GM10847 (cell line): ENCODE results near the gene IL1RN.

Experiments
- POLR2A ChIP-seq: IDR thresholded peaks from 2 replicates; pipeline ENCODE4 v1.6.1; 2011; ENCODE audit not compliant: insufficient read length; ENCODE audit errors: extremely low read depth

Gene IL1RN

GRCh38 chr2:113118263-113118657, 9.1 kb upstream of the IL1RN start:
- no peak for TF ChIP-seq POLR2A

DNA sequence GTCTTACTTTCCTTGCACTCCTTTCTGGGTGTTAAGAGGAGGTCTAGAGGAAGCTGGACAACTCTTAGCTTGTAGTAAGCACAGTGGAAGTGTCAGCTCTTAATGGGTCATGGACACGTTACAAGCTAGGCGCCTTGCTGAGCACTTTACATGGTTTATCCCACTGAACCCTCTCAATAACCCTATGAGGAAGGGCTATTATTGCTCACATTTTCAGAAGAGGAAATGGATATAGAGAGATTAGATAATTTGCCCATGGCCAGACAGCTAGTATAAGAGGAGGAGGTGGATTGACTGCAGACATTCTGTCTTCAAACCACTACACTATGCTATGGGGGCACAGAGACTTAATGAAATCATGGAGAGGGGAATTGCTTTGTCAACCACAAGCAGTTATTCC, 8.3 kb upstream of the IL1RN start:
- no peak for TF ChIP-seq POLR2A

GRCh38 chr2:113120861-113121260, 6.5 kb upstream of the IL1RN start:
- no peak for TF ChIP-seq POLR2A

DNA sequence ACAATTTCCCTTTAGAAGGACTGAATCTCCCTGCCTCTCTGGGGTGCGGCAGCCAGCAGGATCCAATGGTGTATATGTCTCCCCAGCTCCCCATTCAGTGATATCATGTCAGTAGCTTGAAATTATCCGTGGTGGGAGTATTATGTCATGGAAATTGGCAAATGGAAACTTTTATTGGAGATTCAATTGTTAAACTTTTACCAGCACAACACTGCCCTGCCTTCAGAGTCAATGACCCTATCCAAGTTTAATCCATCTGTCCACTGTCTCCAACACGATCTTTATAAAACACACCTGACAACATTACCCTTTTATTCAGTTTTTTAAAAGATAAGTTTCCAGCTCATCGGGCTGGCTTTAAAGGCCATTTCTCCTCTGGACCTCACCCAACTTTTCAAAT, 5.0 kb upstream of the IL1RN start:
- no peak for TF ChIP-seq POLR2A

DNA sequence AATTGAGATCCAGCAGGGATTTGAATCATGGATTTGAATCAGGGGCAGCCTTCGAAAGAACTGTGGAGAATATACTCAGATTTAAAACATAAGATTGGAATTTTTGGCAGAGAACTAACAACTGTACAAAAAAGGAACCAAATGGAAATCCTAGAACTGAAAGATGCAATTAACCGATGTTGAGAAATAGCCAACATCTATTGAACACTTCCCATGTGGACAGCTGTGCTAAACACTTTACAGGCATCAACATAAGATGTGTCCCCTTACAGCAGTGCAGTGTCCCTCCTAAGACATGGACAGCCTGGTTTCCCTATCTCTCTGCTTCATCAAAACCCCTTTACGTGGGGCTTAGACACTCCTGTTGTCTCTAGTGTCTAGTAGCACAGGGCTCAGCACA, 3.7 kb upstream of the IL1RN start:
- TF ChIP-seq POLR2A, result no peak

GRCh38 chr2:113124181-113124961, 3.0 kb upstream of the IL1RN start:
- TF ChIP-seq POLR2A, result no peak

- no peak for TF ChIP-seq POLR2A
Measured at GRCh38 chr2:113124984-113125855, 2.2 kb upstream of the IL1RN start.

GRCh38 chr2:113127646-113128570, 510 bp downstream of the IL1RN start:
- TF ChIP-seq POLR2A, result no peak

DNA sequence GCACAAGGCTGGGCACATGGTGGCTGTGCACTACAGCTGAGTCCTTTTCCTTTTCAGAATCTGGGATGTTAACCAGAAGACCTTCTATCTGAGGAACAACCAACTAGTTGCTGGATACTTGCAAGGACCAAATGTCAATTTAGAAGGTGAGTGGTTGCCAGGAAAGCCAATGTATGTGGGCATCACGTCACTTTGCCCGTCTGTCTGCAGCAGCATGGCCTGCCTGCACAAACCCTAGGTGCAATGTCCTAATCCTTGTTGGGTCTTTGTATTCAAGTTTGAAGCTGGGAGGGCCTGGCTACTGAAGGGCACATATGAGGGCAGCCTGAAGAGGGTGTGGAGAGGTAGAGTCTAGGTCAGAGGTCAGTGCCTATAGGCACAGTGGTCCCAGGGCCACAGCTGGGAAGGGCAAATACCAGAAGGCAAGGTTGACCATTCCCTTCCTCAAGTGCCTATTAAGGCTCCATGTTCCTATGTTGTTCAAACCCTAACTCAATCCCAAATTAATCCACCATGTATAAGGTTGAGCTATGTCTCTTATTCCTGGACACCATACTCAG, 2.2 kb downstream of the IL1RN start:
- no peak for TF ChIP-seq POLR2A

DNA sequence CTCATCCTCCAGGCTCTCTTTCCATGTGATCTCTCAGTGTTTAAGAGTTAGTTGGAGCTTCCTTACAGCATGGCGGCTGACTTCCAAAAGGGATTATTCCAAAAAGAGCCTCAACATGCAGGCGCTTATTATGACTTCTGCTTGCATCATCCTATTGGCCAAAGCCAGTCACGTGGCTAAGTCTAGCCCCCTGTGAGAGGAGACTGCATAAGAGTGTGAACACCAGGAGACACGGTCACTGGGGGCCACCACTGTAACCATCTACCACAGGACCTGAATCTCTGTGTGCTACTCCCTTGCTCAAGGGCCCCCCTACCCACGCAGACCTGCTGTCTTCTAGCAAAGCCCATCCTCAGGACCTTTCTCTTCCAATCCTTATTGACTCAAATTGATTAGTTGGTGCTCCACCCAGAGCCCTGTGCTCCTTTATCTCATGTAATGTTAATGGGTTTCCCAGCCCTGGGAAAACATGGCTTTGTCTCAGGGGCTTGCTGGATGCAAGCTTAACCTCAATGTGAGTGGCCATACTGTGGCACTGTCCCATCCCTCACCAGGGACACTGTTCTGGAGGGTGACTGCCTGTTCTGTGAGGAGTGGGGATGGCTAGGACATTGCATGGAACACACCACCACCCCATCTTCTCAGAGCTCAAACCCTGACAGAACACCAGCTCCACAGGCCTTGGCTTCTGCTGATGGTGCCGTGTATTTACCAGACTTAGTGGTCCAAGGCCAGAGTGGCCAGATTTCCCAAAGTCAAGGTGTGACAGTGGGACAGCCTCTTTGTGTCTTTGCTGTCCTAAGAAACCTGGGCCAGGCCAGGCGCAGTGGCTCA, 4.2 kb downstream of the IL1RN start:
- TF ChIP-seq POLR2A, result no peak

- TF ChIP-seq POLR2A, result no peak
Measured at GRCh38 chr2:113132414-113133021, 5.1 kb downstream of the IL1RN start.

DNA sequence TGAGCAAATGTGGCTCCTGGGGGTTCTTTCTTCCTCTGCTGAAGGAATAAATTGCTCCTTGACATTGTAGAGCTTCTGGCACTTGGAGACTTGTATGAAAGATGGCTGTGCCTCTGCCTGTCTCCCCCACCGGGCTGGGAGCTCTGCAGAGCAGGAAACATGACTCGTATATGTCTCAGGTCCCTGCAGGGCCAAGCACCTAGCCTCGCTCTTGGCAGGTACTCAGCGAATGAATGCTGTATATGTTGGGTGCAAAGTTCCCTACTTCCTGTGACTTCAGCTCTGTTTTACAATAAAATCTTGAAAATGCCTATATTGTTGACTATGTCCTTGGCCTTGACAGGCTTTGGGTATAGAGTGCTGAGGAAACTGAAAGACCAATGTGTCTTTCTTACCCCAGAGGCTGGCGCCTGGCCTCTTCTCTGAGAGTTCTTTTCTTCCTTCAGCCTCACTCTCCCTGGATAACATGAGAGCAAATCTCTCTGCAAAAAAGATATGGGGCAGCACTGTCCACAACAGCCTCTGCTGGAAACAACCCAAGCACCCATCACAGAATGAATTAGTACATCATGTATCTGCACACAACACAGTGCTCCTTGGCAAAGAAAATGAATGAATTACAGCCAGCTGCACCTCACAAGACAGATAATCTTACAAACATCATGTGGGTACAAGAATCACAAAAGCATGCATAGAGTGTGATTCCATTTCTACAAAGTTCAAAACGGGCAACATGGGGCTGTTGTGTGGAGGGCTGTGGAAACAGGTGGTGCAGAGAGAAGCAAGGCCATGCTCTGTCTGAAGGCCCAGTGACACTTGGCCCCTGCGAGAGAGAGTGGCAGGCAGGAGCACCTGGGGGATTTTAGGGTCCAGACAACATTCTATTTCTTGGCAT, 6.6 kb downstream of the IL1RN start:
- TF ChIP-seq POLR2A, result no peak

- TF ChIP-seq POLR2A, result no peak
Measured at GRCh38 chr2:113134717-113135116, 7.3 kb downstream of the IL1RN start.
